Lower leg skin (tissue), 4 donors: Measurements from ENCODE around the gene GGACT. TPM values are rescaled to one million over a fixed set of nuclear protein-coding genes. Genes with fewer than 3 reads are reported as not detected.

Source experiments
- DNase-seq, 2 donors: peaks; one replicate each; pipeline ENCODE4 v3.0.0-alpha.2; 2019; ENCODE audit warnings: low spot score in 2 of 2
- H3K4me3 ChIP-seq: fragments of 200-600 bp; sonication (generic); 2 replicates; pipeline ENCODE4 v1.5.1; 2017; ENCODE audit warnings: mild to moderate bottlenecking, low read depth; ENCODE audit not compliant: poor library complexity, severe bottlenecking
- CTCF ChIP-seq, 3 donors: fragments of 450-650 bp; IDR thresholded peaks; one replicate each; pipeline ENCODE4 v1.5.1; 2016; ENCODE audit warnings: antibody characterized with exemption in 3 of 3, mild to moderate bottlenecking in 3 of 3, moderate library complexity in 2 of 3
- POLR2A ChIP-seq, 2 donors: fragments of 450-650 bp; IDR thresholded peaks; one replicate each; pipeline ENCODE4 v1.6.1; 2016 to 2017; ENCODE audit warnings: antibody characterized with exemption in 2 of 2, mild to moderate bottlenecking in 1 of 2, moderate library complexity in 1 of 2
- WGBS, 2 donors: methylation state at CpG; one replicate each; pipeline ENCODE4 v1.1.5; 2018; 5-methylcytosine and 5-hydroxymethylcytosine counted together
- intact Hi-C: fragments of 100-400 bp; cut with DNase I; formaldehyde crosslinking; loops from one replicate; pipeline ENCODE4 v1.15.0; 2023; ENCODE audit warnings: low total_unique reads
- total RNA-seq, 4 donors: library from RNA; depleted of rRNA; stranded (reverse); fragments of >200 nt; gene quantifications; one replicate each; pipeline ENCODE4 v1.1.0, GENCODE V29; 2016

Gene GGACT
- total RNA-seq, 4 donors from 2014 or later, result 1.5 to 3.6 (median 2.6) TPM

GRCh38 chr13:100484702-100485101 lies 103.9 kb downstream of the GGACT start:
- WGBS, 2 donors, result 66 to 73% methylated on average over 3 of the region's 3 CpGs
- intact Hi-C loops, result no loop called here
- H3K4me3 ChIP-seq, result no peak overlapping the region
- no peak for DNase-seq
- TF ChIP-seq POLR2A (IDR thresholded peaks at IDR 0.05) (no peak), CTCF (IDR thresholded peaks at IDR 0.05) (no peak)

- no peak overlapping the region for H3K4me3 ChIP-seq
- 66 to 68% methylated on average over 8 of the region's 8 CpGs for WGBS, 2 donors
- no peak for DNase-seq
- TF ChIP-seq CTCF (IDR thresholded peaks at IDR 0.05) (no peak), POLR2A (IDR thresholded peaks at IDR 0.05) (no peak)
- intact Hi-C loops, result no loop called here
Measured at GRCh38 chr13:100483841-100484381, 104.7 kb downstream of the GGACT start.

GRCh38 chr13:100483139-100483538 lies 105.5 kb downstream of the GGACT start:
- TF ChIP-seq POLR2A (IDR thresholded peaks at IDR 0.05), result no peak
- no peak for TF ChIP-seq CTCF (IDR thresholded peaks at IDR 0.05)
- intact Hi-C loops, result no loop called here
- WGBS, 2 donors, result 78 to 83% methylated on average over 6 of the region's 6 CpGs
- no peak for DNase-seq
- no peak overlapping the region for H3K4me3 ChIP-seq

GRCh38 chr13:100480676-100481075 lies 107.9 kb downstream of the GGACT start:
- no peak overlapping the region for H3K4me3 ChIP-seq
- no peak for DNase-seq
- intact Hi-C loops, result no loop called here
- 89 to 92% methylated on average over 9 of the region's 9 CpGs for WGBS, 2 donors
- TF ChIP-seq CTCF (IDR thresholded peaks at IDR 0.05), result no peak
- TF ChIP-seq POLR2A (IDR thresholded peaks at IDR 0.05), result no peak

Other genes starting within 250 kb of the GGACT start
- gene TMTC4, start 86.0 kb upstream of the GGACT start, total RNA-seq, result 10 to 100 TPM in 3 of 4 donors, 1 to 10 TPM in 1; 8.8 to 13.2 (median 11.1) TPM